Brain microvascular endothelial cell (primary cell): ENCODE measurements around the gene HTR2C.

Experiments used
- DNase-seq: peaks from one replicate; pipeline ENCODE4 v3.0.0-alpha.2; 2020
- H3K27ac ChIP-seq: fragments of 250-450 bp; sonication (Bioruptor Pico); 2 replicates; pipeline ENCODE4 v1.5.1; 2020; ENCODE audit warnings: mild to moderate bottlenecking, moderate library complexity
- H3K27me3 ChIP-seq: fragments of 250-450 bp; sonication (Bioruptor Pico); replicated peaks from 2 replicates; pipeline ENCODE4 v1.5.1; 2020; ENCODE audit warnings: mild to moderate bottlenecking
- H3K36me3 ChIP-seq: fragments of 250-450 bp; sonication (Bioruptor Pico); replicated peaks from 2 replicates; pipeline ENCODE4 v1.5.1; 2020; ENCODE audit warnings: mild to moderate bottlenecking
- H3K4me3 ChIP-seq: 2 replicates; pipeline ENCODE4 v1.5.1; 2011; ENCODE audit warnings: low read depth, mild to moderate bottlenecking, control low read depth, low read length, moderate library complexity
- CTCF ChIP-seq: IDR thresholded peaks from 2 replicates; pipeline ENCODE4 v1.5.1; 2011; ENCODE audit warnings: low read depth, mild to moderate bottlenecking, moderate library complexity, low read length, control low read depth, inconsistent platforms; ENCODE audit errors: missing control alignments
- in situ Hi-C: cut with HindIII; loops from 2 replicates; pipeline ENCODE4 v1.10.0; 2017; ENCODE audit warnings: low sequenced_read_pairs, low pct_ligation_motif_present

Gene HTR2C

GRCh38 chrX:114903618-114904017 is 319.7 kb downstream of the HTR2C start:
- TF ChIP-seq CTCF: no peak
- DNase-seq: no peak
- no peaks in the 10 kb centered on the region for H3K36me3 ChIP-seq
- H3K4me3 ChIP-seq: no peak overlapping the region
- no peaks in the 10 kb centered on the region for H3K27me3 ChIP-seq
- in situ Hi-C loops: no loop called here
- no peak overlapping the region for H3K27ac ChIP-seq

- H3K27me3 ChIP-seq: no peaks in the 10 kb centered on the region
- no peaks in the 10 kb centered on the region for H3K36me3 ChIP-seq
- no peak for DNase-seq
- H3K27ac ChIP-seq: no peak overlapping the region
- in situ Hi-C loops: no loop called here
- H3K4me3 ChIP-seq: no peak overlapping the region
- no peak for TF ChIP-seq CTCF
Measured at GRCh38 chrX:114905251-114905650, 321.4 kb downstream of the HTR2C start.

GRCh38 chrX:114906984-114907510 is 323.2 kb downstream of the HTR2C start:
- in situ Hi-C loops: no loop called here
- DNase-seq: no peak
- no peak overlapping the region for H3K4me3 ChIP-seq
- no peak for TF ChIP-seq CTCF
- H3K27me3 ChIP-seq: no peaks in the 10 kb centered on the region
- H3K36me3 ChIP-seq: no peaks in the 10 kb centered on the region
- H3K27ac ChIP-seq: no peak overlapping the region

- TF ChIP-seq CTCF: no peak
- Histone ChIP-seq H3K27ac (no peak overlapping the region), H3K27me3 (no peaks in the 10 kb centered on the region), H3K4me3 (no peak overlapping the region), H3K36me3 (no peaks in the 10 kb centered on the region)
- DNase-seq: no peak
- in situ Hi-C loops: no loop called here
Measured at GRCh38 chrX:114924423-114924822, 340.5 kb downstream of the HTR2C start.

GRCh38 chrX:114924856-114925255 is 341.0 kb downstream of the HTR2C start:
- in situ Hi-C loops: no loop called here
- H3K4me3 ChIP-seq: no peak overlapping the region
- H3K27ac ChIP-seq: no peak overlapping the region

More at GRCh38 chrX:114924856-114925255, 341.0 kb downstream of the HTR2C start:
- Histone ChIP-seq H3K36me3 (no peaks in the 10 kb centered on the region), H3K27me3 (no peaks in the 10 kb centered on the region)
- peak; percentile 1 for DNase-seq
- no peak for TF ChIP-seq CTCF
